ENCODE measurements around the gene ZBTB49. TPM values are rescaled to one million over a fixed set of nuclear protein-coding genes. Genes with fewer than 3 reads are reported as not detected.

Gene ZBTB49
- total RNA-seq, 4 donors from 2014 or later = 2.0 to 6.7 (median 6.3) TPM

GRCh38 chr4:4361883-4362282 is 71.8 kb downstream of the ZBTB49 start:
- H3K36me3 ChIP-seq = no peaks in the 10 kb centered on the region
- H3K4me3 ChIP-seq = no peak overlapping the region
- H3K4me1 ChIP-seq = no peaks in the 10 kb centered on the region
- peaks cover 0 to 4% (median 0%) of the 10 kb centered on the region in 3 donors for H3K9me3 ChIP-seq
- H3K27ac ChIP-seq = no peak overlapping the region
- no peak for TF ChIP-seq EP300 (IDR thresholded peaks at IDR 0.05)
- no peak for TF ChIP-seq POLR2A (IDR thresholded peaks at IDR 0.05)
- no peak for TF ChIP-seq POLR2AphosphoS5 (IDR thresholded peaks at IDR 0.05)
- TF ChIP-seq, protein P1, sequence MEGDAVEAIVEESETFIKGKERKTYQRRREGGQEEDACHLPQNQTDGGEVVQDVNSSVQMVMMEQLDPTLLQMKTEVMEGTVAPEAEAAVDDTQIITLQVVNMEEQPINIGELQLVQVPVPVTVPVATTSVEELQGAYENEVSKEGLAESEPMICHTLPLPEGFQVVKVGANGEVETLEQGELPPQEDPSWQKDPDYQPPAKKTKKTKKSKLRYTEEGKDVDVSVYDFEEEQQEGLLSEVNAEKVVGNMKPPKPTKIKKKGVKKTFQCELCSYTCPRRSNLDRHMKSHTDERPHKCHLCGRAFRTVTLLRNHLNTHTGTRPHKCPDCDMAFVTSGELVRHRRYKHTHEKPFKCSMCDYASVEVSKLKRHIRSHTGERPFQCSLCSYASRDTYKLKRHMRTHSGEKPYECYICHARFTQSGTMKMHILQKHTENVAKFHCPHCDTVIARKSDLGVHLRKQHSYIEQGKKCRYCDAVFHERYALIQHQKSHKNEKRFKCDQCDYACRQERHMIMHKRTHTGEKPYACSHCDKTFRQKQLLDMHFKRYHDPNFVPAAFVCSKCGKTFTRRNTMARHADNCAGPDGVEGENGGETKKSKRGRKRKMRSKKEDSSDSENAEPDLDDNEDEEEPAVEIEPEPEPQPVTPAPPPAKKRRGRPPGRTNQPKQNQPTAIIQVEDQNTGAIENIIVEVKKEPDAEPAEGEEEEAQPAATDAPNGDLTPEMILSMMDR (IDR thresholded peaks at IDR 0.05) = no peak
- WGBS, 2 donors (ENCODE audit: low coverage in 1 of 2) = 54 to 64% methylated on average over 3 to 4 of the region's 8 CpGs
- no peak for ATAC-seq
- peaks cover 54% of the 10 kb centered on the region for H3K27me3 ChIP-seq

- 58 to 73% methylated on average over 7 to 14 of the region's 16 CpGs for WGBS, 2 donors (ENCODE audit: low coverage in 1 of 2)
- Histone ChIP-seq H3K4me3 (no peak overlapping the region), H3K9me3 (peaks cover 0 to 4% (median 0%) of the 10 kb centered on the region in 3 donors), H3K27ac (no peak overlapping the region), H3K4me1 (no peaks in the 10 kb centered on the region), H3K27me3 (peaks cover 43% of the 10 kb centered on the region), H3K36me3 (no peaks in the 10 kb centered on the region)
- TF ChIP-seq, protein P1 (IDR thresholded peaks at IDR 0.05) = no peak
- TF ChIP-seq POLR2A (IDR thresholded peaks at IDR 0.05) (no peak), POLR2AphosphoS5 (IDR thresholded peaks at IDR 0.05) (no peak), EP300 (IDR thresholded peaks at IDR 0.05) (no peak)
- no peak for ATAC-seq
These were observed 73.1 kb downstream of the ZBTB49 start for GRCh38 chr4:4362991-4363697.

DNA sequence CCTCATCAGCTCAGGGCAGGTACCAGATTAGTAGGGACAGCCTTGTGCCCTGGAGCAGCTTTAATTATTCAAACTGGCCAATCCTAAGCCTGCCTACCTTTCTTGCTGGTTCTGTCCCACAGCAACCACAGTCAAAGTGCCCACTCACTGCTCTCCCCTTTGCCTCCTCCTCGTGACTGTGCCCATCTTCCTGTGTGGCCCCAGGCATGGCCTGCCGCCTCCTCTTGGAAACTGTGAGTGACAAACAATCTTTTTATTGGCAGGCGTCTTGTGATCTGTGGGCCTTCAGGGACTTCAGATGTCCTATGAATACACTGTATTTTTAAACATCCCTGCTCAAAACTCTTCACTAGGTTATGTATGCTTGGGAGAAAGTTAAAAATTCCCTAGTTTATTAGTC is 74.0 kb downstream of the ZBTB49 start:
- Histone ChIP-seq H3K9me3 (peaks cover 0 to 4% (median 0%) of the 10 kb centered on the region in 3 donors), H3K27me3 (peaks cover 34% of the 10 kb centered on the region), H3K4me1 (no peaks in the 10 kb centered on the region), H3K27ac (no peak overlapping the region), H3K36me3 (no peaks in the 10 kb centered on the region), H3K4me3 (no peak overlapping the region)
- no peak for TF ChIP-seq POLR2A (IDR thresholded peaks at IDR 0.05)
- no peak for TF ChIP-seq EP300 (IDR thresholded peaks at IDR 0.05)
- no peak for TF ChIP-seq POLR2AphosphoS5 (IDR thresholded peaks at IDR 0.05)
- TF ChIP-seq, protein P1 (IDR thresholded peaks at IDR 0.05) = no peak
- 60 to 86% methylated on average over 1 to 3 of the region's 3 CpGs for whole genome bisulfite sequencing, 2 donors (ENCODE audit: low coverage in 1 of 2)
- ATAC-seq = no peak

DNA sequence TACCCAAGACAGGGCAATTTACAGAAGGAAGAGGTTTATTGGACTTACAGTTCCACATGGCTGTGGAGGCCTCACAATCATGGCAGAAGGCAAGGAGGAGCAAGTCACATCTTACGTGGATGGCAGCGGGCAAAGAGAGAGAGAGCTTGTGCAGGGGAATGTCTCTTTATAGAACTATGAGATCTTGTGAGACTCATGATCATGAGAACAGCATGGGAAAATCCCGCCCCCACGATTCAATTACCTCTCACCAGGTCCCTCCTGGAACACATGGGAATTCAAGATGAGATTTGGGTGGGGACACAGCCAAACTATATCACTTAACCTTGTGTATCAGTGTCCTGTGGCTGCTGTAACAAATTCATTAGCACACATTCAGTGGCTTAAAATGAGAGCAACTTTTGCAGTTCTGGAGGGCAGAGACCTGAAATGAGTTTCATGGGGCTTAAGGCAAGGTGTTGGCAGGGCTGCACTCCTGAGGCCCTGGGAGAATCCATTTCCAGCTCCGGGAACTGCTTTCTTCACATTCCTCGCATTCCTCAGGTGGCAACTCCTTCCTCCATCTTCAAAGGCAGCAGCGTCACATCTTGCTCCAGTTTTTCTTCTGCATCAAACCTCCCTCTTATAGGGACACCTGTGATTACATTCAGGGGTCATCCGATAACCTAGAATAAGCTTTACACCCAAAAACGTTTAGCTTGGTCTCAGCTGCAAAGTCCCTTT is 74.6 kb downstream of the ZBTB49 start:
- Histone ChIP-seq H3K4me3 (no peak overlapping the region), H3K27me3 (peaks cover 28% of the 10 kb centered on the region), H3K36me3 (no peaks in the 10 kb centered on the region), H3K27ac (no peak overlapping the region), H3K9me3 (peaks cover 0 to 4% (median 0%) of the 10 kb centered on the region in 3 donors), H3K4me1 (no peaks in the 10 kb centered on the region)
- no peak for ATAC-seq
- 56 to 74% methylated on average over 5 to 8 of the region's 9 CpGs for WGBS, 2 donors (ENCODE audit: low coverage in 1 of 2)
- TF ChIP-seq POLR2A (IDR thresholded peaks at IDR 0.05) = no peak
- no peak for TF ChIP-seq POLR2AphosphoS5 (IDR thresholded peaks at IDR 0.05)
- TF ChIP-seq EP300 (IDR thresholded peaks at IDR 0.05) = no peak
- TF ChIP-seq, protein P1 (IDR thresholded peaks at IDR 0.05) = no peak

Data from gastroesophageal sphincter (tissue), 4 donors.